Endothelial cell of umbilical vein (primary cell): ENCODE measurements around the gene FAM114A1. TPM values are rescaled to one million over a fixed set of nuclear protein-coding genes. Genes with fewer than 3 reads are reported as not detected.

Experiments used
- BruUV-seq: library from RNA; stranded (reverse); fragments of 400-500 nt; replicated peaks from 2 replicates; lab custom pipeline; 2021; lab: Mats Ljungman, UMichigan
- CTCF ChIA-PET: fragments of 300-600, 350-600 bp; sonication (Branson Sonifier 250); formaldehyde crosslinking; loops from one replicate; lab custom pipeline; 2021; ENCODE audit warnings: antibody characterized with exemption, inconsistent platforms; lab: Charles Lee
- POLR2A ChIA-PET: fragments of 300-600, 350-600 bp; sonication (Branson Sonifier 250); formaldehyde crosslinking; loops from one replicate; lab custom pipeline; 2021; ENCODE audit warnings: antibody characterized with exemption, inconsistent platforms; lab: Charles Lee
- DNase-seq: peaks from one replicate; pipeline ENCODE4 v3.0.0-alpha.2; 2011; ENCODE audit warnings: low read depth, low spot score
- FAIRE-seq: peaks from 2 replicates; lab custom pipeline; 2011; peaks lifted over from hg19 to GRCh38; lab: Jason Lieb, UNC
- H2AFZ ChIP-seq: 2 replicates; pipeline ENCODE4 v1.6.0; 2012; ENCODE audit warnings: low read depth, low read length, control low read depth, inconsistent platforms
- H3K27ac ChIP-seq: 2 replicates; pipeline ENCODE4 v1.5.1; 2011; ENCODE audit warnings: low read depth, mild to moderate bottlenecking, control low read depth, low read length, moderate library complexity; ENCODE audit not compliant: insufficient read depth
- H3K27me3 ChIP-seq, 2 experiments: 2 replicates each; pipeline versions ENCODE4 v1.6.0 to v1.6.1; 2011; ENCODE audit warnings: low read length in 2 of 2, mixed read lengths in 1 of 2; ENCODE audit not compliant: control insufficient read depth in 2 of 2, insufficient read depth in 2 of 2
- H3K36me3 ChIP-seq, 2 experiments: 2 replicates in 1 of 2; 3 replicates in 1 of 2; pipeline ENCODE4 v1.5.1; 2011; ENCODE audit warnings: low read length in 2 of 2, mild to moderate bottlenecking in 1 of 2, moderate library complexity in 1 of 2; ENCODE audit not compliant: control insufficient read depth in 2 of 2, insufficient read depth in 2 of 2; ENCODE audit errors: extremely low read depth in 1 of 2
- H3K4me1 ChIP-seq: 3 replicates; pipeline ENCODE4 v1.5.1; 2011; ENCODE audit warnings: mild to moderate bottlenecking, low read length; ENCODE audit not compliant: control insufficient read depth, insufficient read depth; ENCODE audit errors: extremely low read depth
- H3K4me2 ChIP-seq: 2 replicates; pipeline ENCODE4 v1.6.1; 2011; ENCODE audit warnings: low read length, control low read depth, mixed read lengths; ENCODE audit not compliant: insufficient read depth
- H3K4me3 ChIP-seq, 3 experiments: fragments of 200-600 bp in 1 of 3; sonication (generic), shearing (Covaris generic) in 1 of 3; replicated peaks in 1 of 3; 2 replicates each; pipeline ENCODE4 v1.5.1; 2011 to 2016; ENCODE audit warnings: control low read depth in 3 of 3, low read length in 3 of 3, mild to moderate bottlenecking in 2 of 3, inconsistent platforms in 1 of 3, low read depth in 1 of 3, moderate library complexity in 1 of 3; ENCODE audit not compliant: insufficient read depth in 1 of 3
- H3K79me2 ChIP-seq: 2 replicates; pipeline ENCODE4 v1.6.0; 2012; ENCODE audit warnings: low read length, inconsistent platforms; ENCODE audit not compliant: control insufficient read depth, insufficient read depth
- H3K9ac ChIP-seq: replicated peaks from 2 replicates; pipeline ENCODE3; 2011; ENCODE audit warnings: low read length, control low read depth; ENCODE audit not compliant: insufficient read depth; ENCODE audit errors: extremely low read depth
- H3K9me1 ChIP-seq: replicated peaks from 3 replicates; pipeline ENCODE4 v1.6.0; 2011; ENCODE audit warnings: mild to moderate bottlenecking, low read length; ENCODE audit not compliant: control insufficient read depth, insufficient read depth; ENCODE audit errors: extremely low read depth
- H3K9me3 ChIP-seq: replicated peaks from 2 replicates; pipeline ENCODE4 v1.5.1; 2012; ENCODE audit warnings: low read length, inconsistent platforms; ENCODE audit not compliant: control insufficient read depth, insufficient read depth
- H4K20me1 ChIP-seq: replicated peaks from 2 replicates; pipeline ENCODE3; 2011; ENCODE audit warnings: mild to moderate bottlenecking, low read length; ENCODE audit not compliant: control insufficient read depth, insufficient read depth; ENCODE audit errors: extremely low read depth
- CTCF ChIP-seq, 2 donors: IDR thresholded peaks; 1 replicate in 1 of 2; 2 replicates in 1 of 2; pipeline ENCODE4 v1.5.1; 2011; ENCODE audit warnings: low read length in 2 of 2, mild to moderate bottlenecking in 2 of 2, moderate library complexity in 2 of 2, control low read depth in 1 of 2, inconsistent platforms in 1 of 2, low read depth in 1 of 2; ENCODE audit not compliant: insufficient read depth in 1 of 2; ENCODE audit errors: extremely low read depth in 1 of 2
- EZH2 ChIP-seq: IDR thresholded peaks from 2 replicates; pipeline ENCODE4 v1.6.1; 2012; ENCODE audit warnings: borderline replicate concordance, low read depth, mild to moderate bottlenecking, moderate library complexity, low read length, inconsistent platforms; ENCODE audit not compliant: severe bottlenecking
- FOS ChIP-seq: IDR thresholded peaks from 2 replicates; pipeline ENCODE4 v1.6.1; 2011; ENCODE audit warnings: mild to moderate bottlenecking, low read length, moderate library complexity, borderline replicate concordance; ENCODE audit not compliant: insufficient read depth
- GATA2 ChIP-seq: IDR thresholded peaks from 2 replicates; pipeline ENCODE4 v1.7.0; 2011; ENCODE audit warnings: low read depth, mild to moderate bottlenecking, moderate library complexity, mixed read lengths, low read length; ENCODE audit not compliant: insufficient read length, insufficient read depth
- JUN ChIP-seq: IDR thresholded peaks from 2 replicates; pipeline ENCODE4 v1.6.1; 2011; ENCODE audit warnings: borderline replicate concordance, low read depth; ENCODE audit not compliant: insufficient read length, insufficient read depth
- MYC ChIP-seq: IDR thresholded peaks from one replicate; pipeline ENCODE4 v1.6.1; 2011; ENCODE audit warnings: mild to moderate bottlenecking, low read depth, low read length
- POLR2A ChIP-seq: IDR thresholded peaks from 2 replicates; pipeline ENCODE4 v1.6.1; 2012; ENCODE audit warnings: low read depth, mild to moderate bottlenecking, control low read depth, low read length
- POLR2AphosphoS5 ChIP-seq: IDR thresholded peaks from 2 replicates; pipeline ENCODE4 v1.6.1; 2012; ENCODE audit warnings: low read depth, mild to moderate bottlenecking, control low read depth, low read length, moderate library complexity; ENCODE audit not compliant: insufficient read depth
- dilution Hi-C: fragments of 300-500 bp; cut with MboI; formaldehyde crosslinking; loops from one replicate; pipeline ENCODE4 v1.15.0; 2019; ENCODE audit warnings: low sequenced_read_pairs; ENCODE audit not compliant: extremely low pct_ligation_motif_present
- intact Hi-C: fragments of 100-400 bp; cut with micrococcal nuclease; formaldehyde crosslinking; loops from one replicate; pipeline ENCODE4 v1.10.0; 2022
- polyA plus RNA-seq, 4 experiments: library from polyadenylated mRNA; depleted of rRNA in 3 of 4; stranded (reverse) in 3 of 4; unstranded in 1 of 4; fragments of >200 nt; gene quantifications; 2 replicates each; pipeline versions ENCODE4 v1.2.1 to v1.2.3, GENCODE V29; 2011 to 2012; ENCODE audit warnings: missing spikeins in 1 of 4
- total RNA-seq: library from RNA; stranded (reverse); gene quantifications from 2 replicates; pipeline ENCODE4 v1.2.3, GENCODE V29; 2021
- TF ChIP-seq, protein P1 (sequence below): IDR thresholded peaks from 2 replicates; pipeline ENCODE4 v1.6.1; 2011; ENCODE audit not compliant: insufficient read depth, insufficient read length

The FAM114A1 gene
- total and polyA plus RNA-seq, 2 donors (not counting 3 experiments of a cell fraction or from before 2014, with no cell fraction given): 99.2 to 118 TPM

- intact Hi-C loops: no loop called here
- H3K9me3 ChIP-seq: no peaks in the 10 kb centered on the region
- H3K79me2 ChIP-seq: no peaks in the 10 kb centered on the region
- CTCF ChIA-PET: interaction anchor here (1.4 to 1.5 kb wide), 2 partner anchors 138 to 285 kb away, joined by 4 read pairs; partner anchors contain the start of gene WDR19
- no peaks in the 10 kb centered on the region for H3K4me1 ChIP-seq
- no peak overlapping the region for H3K27ac ChIP-seq
- H3K4me3 ChIP-seq: no peak overlapping the region
- no peak for DNase-seq
- H4K20me1 ChIP-seq: no peaks in the 10 kb centered on the region
- POLR2A ChIA-PET: no interaction called here
- no peak for TF ChIP-seq EZH2
- no peak for TF ChIP-seq CTCF (IDR thresholded peaks at IDR 0.05; ENCODE audit: extremely low read depth in 1 of 2, insufficient read depth in 1 of 2, low read depth in 1 of 2, low read length in 2 of 2)
- no peak for TF ChIP-seq MYC
- TF ChIP-seq GATA2: no peak
- no peak for TF ChIP-seq JUN
- TF ChIP-seq, protein P1, sequence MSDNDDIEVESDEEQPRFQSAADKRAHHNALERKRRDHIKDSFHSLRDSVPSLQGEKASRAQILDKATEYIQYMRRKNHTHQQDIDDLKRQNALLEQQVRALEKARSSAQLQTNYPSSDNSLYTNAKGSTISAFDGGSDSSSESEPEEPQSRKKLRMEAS: no peak
- TF ChIP-seq POLR2AphosphoS5: no peak
- TF ChIP-seq FOS: no peak
- no peak for TF ChIP-seq POLR2A
- H3K9ac ChIP-seq: no peak overlapping the region
- H2AFZ ChIP-seq: no peak overlapping the region
- no peak for FAIRE-seq
- dilution Hi-C loops: no loop called here
- no peaks in the 10 kb centered on the region for H3K9me1 ChIP-seq
- H3K36me3 ChIP-seq: peaks cover 12 to 26% of the 10 kb centered on the region in 2 experiments
- H3K4me2 ChIP-seq: no peak overlapping the region
- H3K27me3 ChIP-seq: no peaks in the 10 kb centered on the region
- BruUV-seq: no TSS peak
Measured at GRCh38 chr4:38896940-38897339, 29.3 kb downstream of the FAM114A1 start.
